Measurements from ENCODE around the gene MYO1D. TPM values are rescaled to one million over a fixed set of nuclear protein-coding genes. Genes with fewer than 3 reads are reported as not detected.

Gene MYO1D
- total RNA-seq, 1 experiment from 2014 or later = 29.9 TPM

DNA sequence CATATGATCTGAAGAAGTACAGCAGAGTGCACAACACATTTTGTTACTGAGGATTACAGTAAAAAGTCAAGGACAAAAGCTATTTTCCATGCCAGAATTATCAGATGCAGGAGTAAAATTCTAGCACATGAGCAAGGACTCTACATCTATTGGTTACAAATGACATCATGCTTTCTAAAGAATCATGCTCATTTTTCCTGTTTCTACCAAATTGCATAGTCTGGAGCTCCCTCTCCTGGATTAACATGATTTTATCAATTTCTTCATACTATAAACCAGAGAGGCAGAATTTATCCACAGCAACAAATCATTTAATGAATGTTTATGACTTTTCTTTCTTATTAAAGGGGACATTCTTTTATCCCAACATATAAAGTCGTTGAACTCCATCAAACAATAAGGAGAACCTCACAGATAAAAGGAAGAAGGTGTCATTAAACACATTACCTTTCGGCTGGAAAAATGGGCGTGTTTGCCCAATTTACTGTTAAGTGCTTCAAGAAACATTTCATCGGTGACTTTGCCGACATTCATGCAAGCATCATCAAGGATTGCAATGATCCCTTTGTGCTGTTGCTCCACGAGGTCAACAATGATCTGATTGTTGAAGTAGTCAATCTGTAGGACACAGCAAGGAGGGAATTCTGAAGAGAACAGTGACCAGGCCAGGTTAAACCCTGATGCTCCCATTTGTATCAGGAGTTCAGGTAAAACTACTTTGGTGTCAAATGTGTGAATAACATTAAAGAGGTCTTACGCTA lies 121.7 kb downstream of the MYO1D start (continued):
- TF ChIP-seq, protein P1, sequence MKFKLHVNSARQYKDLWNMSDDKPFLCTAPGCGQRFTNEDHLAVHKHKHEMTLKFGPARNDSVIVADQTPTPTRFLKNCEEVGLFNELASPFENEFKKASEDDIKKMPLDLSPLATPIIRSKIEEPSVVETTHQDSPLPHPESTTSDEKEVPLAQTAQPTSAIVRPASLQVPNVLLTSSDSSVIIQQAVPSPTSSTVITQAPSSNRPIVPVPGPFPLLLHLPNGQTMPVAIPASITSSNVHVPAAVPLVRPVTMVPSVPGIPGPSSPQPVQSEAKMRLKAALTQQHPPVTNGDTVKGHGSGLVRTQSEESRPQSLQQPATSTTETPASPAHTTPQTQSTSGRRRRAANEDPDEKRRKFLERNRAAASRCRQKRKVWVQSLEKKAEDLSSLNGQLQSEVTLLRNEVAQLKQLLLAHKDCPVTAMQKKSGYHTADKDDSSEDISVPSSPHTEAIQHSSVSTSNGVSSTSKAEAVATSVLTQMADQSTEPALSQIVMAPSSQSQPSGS (CRISPR knock-in tag; IDR thresholded peaks at IDR 0.05; ENCODE audit: borderline replicate concordance, low read depth) = no peak
- TF ChIP-seq NFATC4 (CRISPR knock-in tag; IDR thresholded peaks at IDR 0.05) (no peak), RORB (CRISPR knock-in tag; IDR thresholded peaks at IDR 0.05) (no peak), ZNF396 (CRISPR knock-in tag; IDR thresholded peaks at IDR 0.05; ENCODE audit: borderline replicate concordance) (no peak), ATF1 (CRISPR knock-in tag; IDR thresholded peaks at IDR 0.05) (no peak)

DNA sequence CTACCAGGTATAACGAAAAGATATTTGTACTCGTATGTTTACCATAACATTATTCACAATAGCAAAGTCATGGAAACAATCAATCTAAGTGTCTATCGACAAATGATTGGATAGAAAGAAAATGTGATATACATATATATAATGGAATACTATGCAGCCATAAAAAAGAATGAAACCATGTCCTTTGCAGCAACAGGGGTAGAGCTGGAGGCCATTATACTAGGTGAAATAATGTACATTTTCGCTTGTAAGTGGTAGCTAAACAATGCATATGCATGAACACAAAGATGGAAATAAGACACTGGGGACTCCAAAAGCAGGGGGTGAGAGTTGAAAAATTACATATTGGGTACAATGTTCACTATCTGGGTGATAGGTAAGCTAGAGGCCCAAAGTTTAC lies 124.0 kb downstream of the MYO1D start:
- ATAC-seq (no peak), DNase-seq (ENCODE audit: low spot score) (no peak)
- TF ChIP-seq GTF2I (CRISPR knock-in tag; conservative IDR thresholded peaks at IDR 0.05) = no peak
- TF ChIP-seq NR1H2 (CRISPR knock-in tag; IDR thresholded peaks at IDR 0.05) = no peak
- no peak for TF ChIP-seq GRHL2 (CRISPR knock-in tag; IDR thresholded peaks at IDR 0.05; ENCODE audit: insufficient replicate concordance, severe bottlenecking)
- TF ChIP-seq FOXP1 (CRISPR knock-in tag; IDR thresholded peaks at IDR 0.05; ENCODE audit: borderline replicate concordance) = no peak
- TF ChIP-seq, protein P2, sequence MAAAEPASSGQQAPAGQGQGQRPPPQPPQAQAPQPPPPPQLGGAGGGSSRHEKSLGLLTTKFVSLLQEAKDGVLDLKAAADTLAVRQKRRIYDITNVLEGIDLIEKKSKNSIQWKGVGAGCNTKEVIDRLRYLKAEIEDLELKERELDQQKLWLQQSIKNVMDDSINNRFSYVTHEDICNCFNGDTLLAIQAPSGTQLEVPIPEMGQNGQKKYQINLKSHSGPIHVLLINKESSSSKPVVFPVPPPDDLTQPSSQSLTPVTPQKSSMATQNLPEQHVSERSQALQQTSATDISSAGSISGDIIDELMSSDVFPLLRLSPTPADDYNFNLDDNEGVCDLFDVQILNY (CRISPR knock-in tag; IDR thresholded peaks at IDR 0.05) = no peak
- TF ChIP-seq ESRRA (CRISPR knock-in tag; IDR thresholded peaks at IDR 0.05; ENCODE audit: borderline replicate concordance) = no peak
- no peak for TF ChIP-seq NR3C1 (CRISPR knock-in tag; conservative IDR thresholded peaks at IDR 0.05; ENCODE audit: low read depth)
- TF ChIP-seq, protein P3, sequence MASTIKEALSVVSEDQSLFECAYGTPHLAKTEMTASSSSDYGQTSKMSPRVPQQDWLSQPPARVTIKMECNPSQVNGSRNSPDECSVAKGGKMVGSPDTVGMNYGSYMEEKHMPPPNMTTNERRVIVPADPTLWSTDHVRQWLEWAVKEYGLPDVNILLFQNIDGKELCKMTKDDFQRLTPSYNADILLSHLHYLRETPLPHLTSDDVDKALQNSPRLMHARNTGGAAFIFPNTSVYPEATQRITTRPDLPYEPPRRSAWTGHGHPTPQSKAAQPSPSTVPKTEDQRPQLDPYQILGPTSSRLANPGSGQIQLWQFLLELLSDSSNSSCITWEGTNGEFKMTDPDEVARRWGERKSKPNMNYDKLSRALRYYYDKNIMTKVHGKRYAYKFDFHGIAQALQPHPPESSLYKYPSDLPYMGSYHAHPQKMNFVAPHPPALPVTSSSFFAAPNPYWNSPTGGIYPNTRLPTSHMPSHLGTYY (CRISPR knock-in tag; IDR thresholded peaks at IDR 0.05) = no peak
- TF ChIP-seq ZNF317 (CRISPR knock-in tag; IDR thresholded peaks at IDR 0.05; ENCODE audit: borderline replicate concordance, low read depth) = no peak
- TF ChIP-seq, protein P4, sequence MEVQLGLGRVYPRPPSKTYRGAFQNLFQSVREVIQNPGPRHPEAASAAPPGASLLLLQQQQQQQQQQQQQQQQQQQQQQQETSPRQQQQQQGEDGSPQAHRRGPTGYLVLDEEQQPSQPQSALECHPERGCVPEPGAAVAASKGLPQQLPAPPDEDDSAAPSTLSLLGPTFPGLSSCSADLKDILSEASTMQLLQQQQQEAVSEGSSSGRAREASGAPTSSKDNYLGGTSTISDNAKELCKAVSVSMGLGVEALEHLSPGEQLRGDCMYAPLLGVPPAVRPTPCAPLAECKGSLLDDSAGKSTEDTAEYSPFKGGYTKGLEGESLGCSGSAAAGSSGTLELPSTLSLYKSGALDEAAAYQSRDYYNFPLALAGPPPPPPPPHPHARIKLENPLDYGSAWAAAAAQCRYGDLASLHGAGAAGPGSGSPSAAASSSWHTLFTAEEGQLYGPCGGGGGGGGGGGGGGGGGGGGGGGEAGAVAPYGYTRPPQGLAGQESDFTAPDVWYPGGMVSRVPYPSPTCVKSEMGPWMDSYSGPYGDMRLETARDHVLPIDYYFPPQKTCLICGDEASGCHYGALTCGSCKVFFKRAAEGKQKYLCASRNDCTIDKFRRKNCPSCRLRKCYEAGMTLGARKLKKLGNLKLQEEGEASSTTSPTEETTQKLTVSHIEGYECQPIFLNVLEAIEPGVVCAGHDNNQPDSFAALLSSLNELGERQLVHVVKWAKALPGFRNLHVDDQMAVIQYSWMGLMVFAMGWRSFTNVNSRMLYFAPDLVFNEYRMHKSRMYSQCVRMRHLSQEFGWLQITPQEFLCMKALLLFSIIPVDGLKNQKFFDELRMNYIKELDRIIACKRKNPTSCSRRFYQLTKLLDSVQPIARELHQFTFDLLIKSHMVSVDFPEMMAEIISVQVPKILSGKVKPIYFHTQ (CRISPR knock-in tag; IDR thresholded peaks at IDR 0.05) = no peak
- TF ChIP-seq, protein P5, sequence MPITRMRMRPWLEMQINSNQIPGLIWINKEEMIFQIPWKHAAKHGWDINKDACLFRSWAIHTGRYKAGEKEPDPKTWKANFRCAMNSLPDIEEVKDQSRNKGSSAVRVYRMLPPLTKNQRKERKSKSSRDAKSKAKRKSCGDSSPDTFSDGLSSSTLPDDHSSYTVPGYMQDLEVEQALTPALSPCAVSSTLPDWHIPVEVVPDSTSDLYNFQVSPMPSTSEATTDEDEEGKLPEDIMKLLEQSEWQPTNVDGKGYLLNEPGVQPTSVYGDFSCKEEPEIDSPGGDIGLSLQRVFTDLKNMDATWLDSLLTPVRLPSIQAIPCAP (CRISPR knock-in tag; IDR thresholded peaks at IDR 0.05) = no peak
- TF ChIP-seq, protein P6, sequence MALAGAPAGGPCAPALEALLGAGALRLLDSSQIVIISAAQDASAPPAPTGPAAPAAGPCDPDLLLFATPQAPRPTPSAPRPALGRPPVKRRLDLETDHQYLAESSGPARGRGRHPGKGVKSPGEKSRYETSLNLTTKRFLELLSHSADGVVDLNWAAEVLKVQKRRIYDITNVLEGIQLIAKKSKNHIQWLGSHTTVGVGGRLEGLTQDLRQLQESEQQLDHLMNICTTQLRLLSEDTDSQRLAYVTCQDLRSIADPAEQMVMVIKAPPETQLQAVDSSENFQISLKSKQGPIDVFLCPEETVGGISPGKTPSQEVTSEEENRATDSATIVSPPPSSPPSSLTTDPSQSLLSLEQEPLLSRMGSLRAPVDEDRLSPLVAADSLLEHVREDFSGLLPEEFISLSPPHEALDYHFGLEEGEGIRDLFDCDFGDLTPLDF (CRISPR knock-in tag; IDR thresholded peaks at IDR 0.05) = no peak
- POLR2A ChIA-PET = no interaction called here
- H3K4me3 Mint-ChIP-seq = no peak overlapping the region
- H3K4me1 Mint-ChIP-seq = peaks cover 2% of the 10 kb centered on the region
- H3K27ac Mint-ChIP-seq = no peak overlapping the region
- peaks cover 3% of the 10 kb centered on the region; the same call in 1 of the 2 replicates for H3K36me3 Mint-ChIP-seq
- H3K27me3 Mint-ChIP-seq (ENCODE audit: low read depth) = no peaks in the 10 kb centered on the region
- CTCF ChIA-PET = interaction anchor here (1.4 kb wide), 1 partner anchor 269 kb away, joined by 3 read pairs; no protein-coding TSS in a partner anchor
- peaks cover 4% of the 10 kb centered on the region for H3K9me3 Mint-ChIP-seq
